ENCODE measurements around the gene FBXW8. TPM values are rescaled to one million over a fixed set of nuclear protein-coding genes. Genes with fewer than 3 reads are reported as not detected.

The FBXW8 gene
- total RNA-seq, 1 experiment from 2014 or later, result 20.6 TPM

- Histone ChIP-seq H3K4me2 (no peak overlapping the region), H3K4me3 (no peak overlapping the region), H3K4me1 (replicated peaks; ENCODE audit: insufficient read depth) (peaks cover 5% of the 10 kb centered on the region; the same call in 1 of the 2 replicates), H3K9me2 (ENCODE audit: insufficient read depth) (no peaks in the 10 kb centered on the region), H2AFZ (no peak overlapping the region), H3F3A (ENCODE audit: insufficient read depth, low read depth) (no peaks in the 10 kb centered on the region), H3K27ac (no peak overlapping the region), H4K20me1 (ENCODE audit: insufficient read depth) (peaks cover 15% of the 10 kb centered on the region), H3K79me2 (ENCODE audit: low read depth) (no peaks in the 10 kb centered on the region; the same call in 1 of the 2 replicates), H3K36me3 (ENCODE audit: low read depth) (no peaks in the 10 kb centered on the region), H3K27me3 (ENCODE audit: insufficient read depth, low read depth) (no peaks in the 10 kb centered on the region), H3K9me3 (ENCODE audit: insufficient read depth, low read depth) (no peaks in the 10 kb centered on the region)
- CTCF ChIA-PET, result no interaction called here
- BruUV-seq (replicated peaks), result no TSS peak
- no peak for TF ChIP-seq EZH2 (IDR thresholded peaks at IDR 0.05; ENCODE audit: low read depth)
- TF ChIP-seq, protein P1, sequence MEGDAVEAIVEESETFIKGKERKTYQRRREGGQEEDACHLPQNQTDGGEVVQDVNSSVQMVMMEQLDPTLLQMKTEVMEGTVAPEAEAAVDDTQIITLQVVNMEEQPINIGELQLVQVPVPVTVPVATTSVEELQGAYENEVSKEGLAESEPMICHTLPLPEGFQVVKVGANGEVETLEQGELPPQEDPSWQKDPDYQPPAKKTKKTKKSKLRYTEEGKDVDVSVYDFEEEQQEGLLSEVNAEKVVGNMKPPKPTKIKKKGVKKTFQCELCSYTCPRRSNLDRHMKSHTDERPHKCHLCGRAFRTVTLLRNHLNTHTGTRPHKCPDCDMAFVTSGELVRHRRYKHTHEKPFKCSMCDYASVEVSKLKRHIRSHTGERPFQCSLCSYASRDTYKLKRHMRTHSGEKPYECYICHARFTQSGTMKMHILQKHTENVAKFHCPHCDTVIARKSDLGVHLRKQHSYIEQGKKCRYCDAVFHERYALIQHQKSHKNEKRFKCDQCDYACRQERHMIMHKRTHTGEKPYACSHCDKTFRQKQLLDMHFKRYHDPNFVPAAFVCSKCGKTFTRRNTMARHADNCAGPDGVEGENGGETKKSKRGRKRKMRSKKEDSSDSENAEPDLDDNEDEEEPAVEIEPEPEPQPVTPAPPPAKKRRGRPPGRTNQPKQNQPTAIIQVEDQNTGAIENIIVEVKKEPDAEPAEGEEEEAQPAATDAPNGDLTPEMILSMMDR (conservative IDR thresholded peaks at IDR 0.05), result no peak
- DNase-seq, result no peak
- intact Hi-C loops (cut with micrococcal nuclease; ENCODE audit: unreplicated experiment), result loop anchor here (1.0 kb wide), 1 partner anchor 252 kb away; no protein-coding TSS in a partner anchor
- POLR2A ChIA-PET (ENCODE audit: unreplicated experiment), result interaction anchor here (0.6 kb wide), 2 partner anchors 44 to 814 kb away, joined by 3 read pairs; partner anchors contain the start of gene FBXW8
These were observed 44.1 kb downstream of the FBXW8 start for GRCh38 chr12:116954710-116955381.

DNA sequence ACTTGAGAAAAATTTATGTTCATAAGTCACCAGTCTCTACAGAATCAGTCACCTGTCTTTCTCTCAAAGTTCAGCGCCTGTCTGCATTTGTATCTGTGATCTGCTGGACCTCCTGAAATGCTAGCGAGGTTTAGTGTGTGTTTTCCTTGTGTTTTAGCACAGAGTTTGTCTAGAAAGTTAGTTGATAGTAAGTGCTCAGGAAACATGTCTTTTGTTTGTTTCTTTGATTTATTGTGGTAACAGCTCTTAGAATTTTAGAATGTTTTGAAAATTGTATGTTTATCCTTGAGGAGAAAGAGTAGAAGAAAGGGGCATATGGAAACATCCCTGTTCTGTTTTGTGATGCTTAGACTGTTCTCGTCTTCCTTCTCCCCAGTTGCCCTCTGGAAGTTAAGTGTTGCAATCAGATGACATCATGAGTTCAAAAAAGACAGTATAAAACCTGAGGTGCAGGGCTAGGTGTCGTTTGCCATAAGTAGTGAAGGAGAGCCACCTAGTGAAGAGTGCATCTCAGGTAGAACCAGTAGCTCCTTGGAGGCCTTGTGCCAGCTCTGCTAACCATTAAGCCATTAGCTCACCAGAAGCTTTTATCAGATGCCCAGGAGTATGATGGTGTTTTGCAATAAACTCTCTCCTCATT, 44.8 kb downstream of the FBXW8 start:
- Histone ChIP-seq H3F3A (ENCODE audit: insufficient read depth, low read depth) (no peaks in the 10 kb centered on the region), H3K27me3 (ENCODE audit: insufficient read depth, low read depth) (no peaks in the 10 kb centered on the region), H3K27ac (no peak overlapping the region), H3K36me3 (ENCODE audit: low read depth) (no peaks in the 10 kb centered on the region), H3K79me2 (ENCODE audit: low read depth) (no peaks in the 10 kb centered on the region; the same call in 1 of the 2 replicates), H3K9me3 (ENCODE audit: insufficient read depth, low read depth) (no peaks in the 10 kb centered on the region), H3K4me2 (no peak overlapping the region), H3K4me3 (no peak overlapping the region), H2AFZ (no peak overlapping the region), H4K20me1 (ENCODE audit: insufficient read depth) (peaks cover 16% of the 10 kb centered on the region), H3K9me2 (ENCODE audit: insufficient read depth) (no peaks in the 10 kb centered on the region), H3K4me1 (replicated peaks; ENCODE audit: insufficient read depth) (peaks cover 5% of the 10 kb centered on the region; the same call in 1 of the 2 replicates)
- POLR2A ChIA-PET (ENCODE audit: unreplicated experiment), result interaction anchor here (0.6 kb wide), 2 partner anchors 44 to 815 kb away, joined by 3 read pairs; partner anchors contain the start of gene FBXW8
- CTCF ChIA-PET, result interaction anchor here (0.6 to 1.0 kb wide), 5 partner anchors 39 to 252 kb away, joined by 3 to 8 read pairs (median 4); partner anchors contain the start of genes RNFT2 and SPRING1
- TF ChIP-seq EZH2 (IDR thresholded peaks at IDR 0.05; ENCODE audit: low read depth), result no peak
- TF ChIP-seq, protein P1 (conservative IDR thresholded peaks at IDR 0.05), result peak; percentile 63
- intact Hi-C loops (cut with micrococcal nuclease; ENCODE audit: unreplicated experiment), result loop anchor here (1.0 kb wide), 1 partner anchor 252 kb away; no protein-coding TSS in a partner anchor
- BruUV-seq (replicated peaks), result no TSS peak
- peak; percentile 26 to 81 for DNase-seq

DNA sequence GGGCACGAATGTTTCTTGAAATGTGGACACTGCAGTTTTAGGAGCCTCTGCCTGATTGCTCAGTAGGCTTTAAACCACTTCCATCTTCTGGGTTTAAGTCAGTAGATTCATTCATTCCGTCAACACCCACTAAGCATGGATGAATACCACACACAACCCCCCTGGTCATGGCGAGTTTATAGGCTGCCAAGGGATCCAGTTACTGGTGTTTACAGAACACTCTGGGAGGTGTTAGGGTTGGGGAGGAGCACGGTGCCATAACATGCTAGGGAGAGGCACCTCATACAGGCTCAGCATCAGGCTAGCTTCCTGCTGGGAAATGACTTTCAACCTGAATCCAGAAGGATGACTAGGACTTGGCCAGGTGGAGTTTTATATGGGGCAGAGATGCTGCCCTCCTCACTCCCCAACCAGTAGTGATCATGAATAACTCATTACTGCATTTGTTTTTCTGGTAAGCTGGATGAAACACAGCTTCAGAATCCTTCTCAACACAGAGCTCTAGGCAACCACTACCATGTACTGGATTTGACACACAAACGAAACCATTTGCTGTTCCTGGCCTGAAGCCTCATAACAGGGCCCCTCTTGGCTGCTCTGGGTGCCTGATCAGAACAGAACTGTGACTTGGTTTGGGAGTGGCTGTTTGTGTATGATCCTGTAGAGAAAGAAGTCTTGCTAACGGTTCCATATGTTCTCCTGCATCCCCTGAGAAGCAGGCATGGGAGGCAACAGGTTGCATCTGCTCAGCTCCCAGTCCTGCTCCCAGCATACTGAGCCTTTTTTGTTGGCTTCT, 47.9 kb downstream of the FBXW8 start:
- TF ChIP-seq, protein P1 (conservative IDR thresholded peaks at IDR 0.05), result no peak
- no peak for TF ChIP-seq EZH2 (IDR thresholded peaks at IDR 0.05; ENCODE audit: low read depth)
- Histone ChIP-seq H3F3A (ENCODE audit: insufficient read depth, low read depth) (no peaks in the 10 kb centered on the region), H3K4me3 (no peak overlapping the region), H3K27ac (no peak overlapping the region), H3K9me3 (ENCODE audit: insufficient read depth, low read depth) (no peaks in the 10 kb centered on the region), H3K79me2 (ENCODE audit: low read depth) (no peaks in the 10 kb centered on the region; the same call in 1 of the 2 replicates), H3K27me3 (ENCODE audit: insufficient read depth, low read depth) (no peaks in the 10 kb centered on the region), H4K20me1 (ENCODE audit: insufficient read depth) (peaks cover 16% of the 10 kb centered on the region), H3K4me2 (no peak overlapping the region), H3K36me3 (ENCODE audit: low read depth) (no peaks in the 10 kb centered on the region), H3K4me1 (replicated peaks; ENCODE audit: insufficient read depth) (peaks cover 5% of the 10 kb centered on the region; the same call in 1 of the 2 replicates), H2AFZ (no peak overlapping the region), H3K9me2 (ENCODE audit: insufficient read depth) (no peaks in the 10 kb centered on the region)
- intact Hi-C loops (cut with micrococcal nuclease; ENCODE audit: unreplicated experiment), result no loop called here
- no peak for DNase-seq
- no TSS peak for BruUV-seq (replicated peaks)
- ChIA-PET CTCF (no interaction called here), POLR2A (ENCODE audit: unreplicated experiment) (no interaction called here)

Measured in PC-9 (cell line).